ENCODE results near the gene MTM1. TPM values are rescaled to one million over a fixed set of nuclear protein-coding genes. Genes with fewer than 3 reads are reported as not detected.

Gene MTM1
- total and polyA plus RNA-seq, 2 experiments from 2014 or later = 3.2 to 8.7 TPM

GRCh38 chrX:150690126-150690525 lies 121.7 kb downstream of the MTM1 start (continued):
- TF ChIP-seq CTCF (conservative IDR thresholded peaks at IDR 0.05; ENCODE audit: low read depth in 2 of 2) (no peak), JUNB (IDR thresholded peaks at IDR 0.05; ENCODE audit: unreplicated experiment) (no peak), ZNF331 (CRISPR knock-in tag; IDR thresholded peaks at IDR 0.05; ENCODE audit: low read depth) (no peak), ETS1 (IDR thresholded peaks at IDR 0.05) (no peak), EZH2 (IDR thresholded peaks at IDR 0.05; ENCODE audit: low read depth, unreplicated experiment) (no peak), REST (IDR thresholded peaks at IDR 0.05; ENCODE audit: unreplicated experiment) (no peak), STAT1 (IDR thresholded peaks at IDR 0.05; ENCODE audit: unreplicated experiment) (no peak), CREB1 (CRISPR knock-in tag; IDR thresholded peaks at IDR 0.05; ENCODE audit: low read depth) (no peak)

- Mint-ChIP-seq H3K27ac (no peak overlapping the region), H3K4me3 (peak overlapping the region; percentile 77), H3K9me3 (no peaks in the 10 kb centered on the region; the same call in 1 of the 3 replicates), H3K36me3 (ENCODE audit: low read depth) (no peaks in the 10 kb centered on the region), H3K4me1 (peaks cover 30% of the 10 kb centered on the region), H3K27me3 (ENCODE audit: insufficient read depth, low read depth, poor library complexity) (peaks cover 3% of the 10 kb centered on the region)
- Histone ChIP-seq H3K79me2 (replicated peaks; ENCODE audit: insufficient read depth) (peaks cover 8% of the 10 kb centered on the region; the same call in 1 of the 2 replicates), H3K27me3 (ENCODE audit: insufficient read depth) (no peaks in the 10 kb centered on the region), H3F3A (replicated peaks; ENCODE audit: low read depth) (no peaks in the 10 kb centered on the region), H3K9me2 (ENCODE audit: insufficient read depth) (no peaks in the 10 kb centered on the region), H3K36me3 (ENCODE audit: insufficient read depth) (no peaks in the 10 kb centered on the region), H4K20me1 (replicated peaks; ENCODE audit: insufficient read depth) (no peaks in the 10 kb centered on the region), H2AFZ (no peak overlapping the region), H3K27ac (ENCODE audit: low read depth) (no peak overlapping the region), H3K4me1 (ENCODE audit: insufficient read depth) (peaks cover 14% of the 10 kb centered on the region), H3K4me2 (peak overlapping the region; percentile 81), H3K4me3 (peak overlapping the region; percentile 65)
- no peak for DNase-seq (ENCODE audit: low spot score)
- no peak for ATAC-seq
- TF ChIP-seq CREB1 (CRISPR knock-in tag; IDR thresholded peaks at IDR 0.05; ENCODE audit: low read depth) (no peak), REST (IDR thresholded peaks at IDR 0.05; ENCODE audit: unreplicated experiment) (no peak), ZNF331 (CRISPR knock-in tag; IDR thresholded peaks at IDR 0.05; ENCODE audit: low read depth) (no peak), EZH2phosphoT487 (IDR thresholded peaks at IDR 0.05; ENCODE audit: unreplicated experiment) (no peak)
These were observed 123.9 kb downstream of the MTM1 start for GRCh38 chrX:150692296-150692695.
